HG02763 (cell line): ENCODE data around the gene UNCX.

Experiments
- ATAC-seq: cut with Tn5 transposase; IDR thresholded peaks from one replicate; pipeline ENCODE4 v1.9.1; 2021; ENCODE audit warnings: mild to moderate bottlenecking, moderate library complexity; ENCODE audit not compliant: unreplicated experiment

UNCX gene

GRCh38 chr7:1214516-1214915 is 18.2 kb upstream of the UNCX start:
- ATAC-seq = no peak

DNA sequence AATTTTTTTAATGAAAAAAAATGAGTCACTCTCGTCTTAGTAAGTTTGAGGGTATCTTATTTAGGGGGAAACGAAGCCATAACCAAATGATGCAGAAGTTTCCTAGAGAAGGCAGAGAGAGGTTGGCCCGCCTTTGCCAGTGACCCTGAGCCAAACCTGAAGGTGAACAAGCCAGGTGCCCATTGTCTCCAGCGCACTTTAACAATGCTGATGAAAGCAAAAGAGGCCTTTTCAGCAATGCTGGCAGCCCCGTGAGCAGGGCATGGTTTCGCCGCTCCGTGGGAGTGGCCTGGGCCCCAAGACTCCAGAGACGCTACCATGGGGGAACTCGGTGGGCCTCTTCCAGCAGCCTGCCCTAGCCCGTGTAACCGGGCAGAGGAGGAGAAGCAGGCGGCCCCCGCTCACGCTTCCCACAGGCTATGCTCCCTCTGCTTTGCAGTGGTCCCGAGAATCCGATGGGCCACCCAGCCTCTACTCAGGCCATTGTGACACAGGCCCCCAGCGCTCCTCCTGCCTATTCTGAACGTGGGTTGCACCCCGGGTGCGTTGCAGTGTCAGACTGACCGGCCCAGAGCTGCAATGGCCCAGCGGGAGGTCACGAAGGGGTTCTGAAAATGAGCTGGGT is 14.0 kb upstream of the UNCX start:
- ATAC-seq = no peak

- no peak for ATAC-seq
These were observed 13.2 kb upstream of the UNCX start for GRCh38 chr7:1219498-1219897.

GRCh38 chr7:1220000-1220726 is 12.5 kb upstream of the UNCX start:
- no peak for ATAC-seq

GRCh38 chr7:1220977-1221745 is 11.5 kb upstream of the UNCX start:
- ATAC-seq = no peak

GRCh38 chr7:1223196-1223981 is 9.3 kb upstream of the UNCX start:
- no peak for ATAC-seq

DNA sequence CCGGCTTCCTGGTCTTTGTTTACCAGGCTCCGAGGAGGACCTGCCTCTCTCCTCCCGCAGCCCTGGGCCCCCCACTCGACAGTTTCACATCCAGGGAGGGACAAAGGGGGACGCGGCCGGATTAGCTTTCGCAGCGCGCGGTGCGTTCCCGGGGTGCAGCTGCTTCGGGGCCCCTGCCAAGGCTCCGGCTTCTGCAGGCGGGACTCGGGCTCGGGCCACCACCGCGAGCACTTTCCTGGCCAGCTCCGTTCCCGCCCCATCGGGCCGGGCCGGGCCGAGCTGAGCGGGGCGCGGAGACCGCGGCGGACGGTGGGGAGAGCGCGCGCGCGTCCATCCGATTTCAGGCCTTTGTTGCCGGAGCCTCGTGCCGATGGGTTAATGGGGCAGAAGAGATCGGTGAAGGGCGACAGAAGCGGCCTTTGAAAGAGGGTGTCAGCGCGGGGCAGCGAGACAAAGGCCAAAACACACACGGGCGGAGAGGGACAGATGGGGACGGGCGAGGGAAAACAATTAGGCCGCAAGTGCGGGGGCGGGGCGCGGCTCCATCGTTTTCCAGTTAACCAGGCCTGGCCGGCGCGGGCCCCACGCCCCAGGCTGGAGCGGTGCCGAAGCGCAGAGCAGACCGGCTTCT is 8.5 kb upstream of the UNCX start:
- ATAC-seq = no peak

- ATAC-seq = no peak
These were observed 7.6 kb upstream of the UNCX start for GRCh38 chr7:1225030-1225429.

DNA sequence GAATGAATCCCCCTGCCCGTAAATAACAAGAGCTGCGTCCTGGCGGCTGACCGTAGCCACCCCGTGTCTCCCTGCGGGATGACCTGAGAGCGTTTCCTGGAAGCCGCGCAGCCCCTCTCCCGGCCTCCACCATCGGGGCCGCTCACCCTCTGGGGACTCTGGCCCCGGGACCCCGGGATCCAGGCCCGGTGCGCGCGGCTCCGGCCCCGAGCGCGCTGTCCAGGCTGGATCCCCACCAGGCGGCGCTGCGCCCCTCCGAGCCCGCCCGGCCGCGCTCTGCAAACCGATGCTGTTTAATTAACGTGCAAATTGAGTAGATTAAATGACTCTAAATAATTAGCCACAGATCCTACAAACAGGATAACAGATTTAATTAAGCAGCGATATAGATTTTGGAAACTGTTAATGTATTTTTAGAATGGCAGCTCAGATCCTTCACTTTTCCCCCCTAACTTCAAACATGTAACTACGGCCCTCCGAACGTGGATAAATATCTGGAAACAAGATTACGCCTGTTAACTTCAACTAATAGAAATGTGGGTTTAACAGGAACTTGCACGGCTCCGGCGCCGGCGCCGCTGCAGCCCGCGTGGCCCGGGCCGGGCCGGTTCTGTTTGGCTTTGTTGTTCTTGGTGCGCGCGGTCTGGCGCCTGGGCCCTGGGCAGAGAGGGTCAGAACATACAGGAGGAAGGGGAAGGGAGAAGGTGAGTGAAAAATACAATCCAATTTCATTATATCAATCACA is 7.1 kb upstream of the UNCX start:
- ATAC-seq = no peak

DNA sequence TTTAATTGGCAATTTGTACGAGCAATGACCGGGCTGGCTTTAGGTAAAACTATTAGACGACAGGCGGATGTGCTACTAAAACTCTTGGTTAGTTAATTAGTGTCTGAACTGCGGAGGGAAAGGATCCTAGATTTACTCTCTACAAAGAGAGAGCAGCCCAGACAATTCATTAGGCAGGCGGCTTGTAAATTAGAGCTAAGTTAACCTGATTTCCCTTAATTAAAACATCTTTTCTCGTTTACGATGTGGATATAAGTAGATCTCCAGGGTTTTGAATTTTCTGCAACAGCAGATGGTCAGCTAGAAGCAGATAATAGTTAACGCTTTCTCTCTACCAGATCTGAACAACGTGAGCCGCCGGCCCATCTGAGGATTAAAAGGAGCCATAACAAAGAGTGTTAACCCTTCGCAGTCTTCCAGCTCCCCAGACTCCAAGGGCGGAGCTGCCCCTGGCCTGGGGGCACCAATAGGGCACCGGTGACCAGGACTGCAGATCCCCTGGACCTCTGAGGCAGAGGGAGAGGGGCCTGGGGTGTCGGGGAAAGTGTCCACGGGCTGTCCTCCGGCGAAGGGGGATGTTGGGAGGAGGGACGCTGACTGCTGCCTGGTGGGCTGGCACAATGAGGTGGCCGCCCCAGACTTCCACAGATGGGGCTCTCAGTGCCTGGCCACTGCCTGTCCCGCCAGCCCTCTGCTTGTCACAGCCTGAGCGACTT is 6.3 kb upstream of the UNCX start:
- no peak for ATAC-seq

GRCh38 chr7:1227071-1227804 is 5.4 kb upstream of the UNCX start:
- ATAC-seq = no peak

DNA sequence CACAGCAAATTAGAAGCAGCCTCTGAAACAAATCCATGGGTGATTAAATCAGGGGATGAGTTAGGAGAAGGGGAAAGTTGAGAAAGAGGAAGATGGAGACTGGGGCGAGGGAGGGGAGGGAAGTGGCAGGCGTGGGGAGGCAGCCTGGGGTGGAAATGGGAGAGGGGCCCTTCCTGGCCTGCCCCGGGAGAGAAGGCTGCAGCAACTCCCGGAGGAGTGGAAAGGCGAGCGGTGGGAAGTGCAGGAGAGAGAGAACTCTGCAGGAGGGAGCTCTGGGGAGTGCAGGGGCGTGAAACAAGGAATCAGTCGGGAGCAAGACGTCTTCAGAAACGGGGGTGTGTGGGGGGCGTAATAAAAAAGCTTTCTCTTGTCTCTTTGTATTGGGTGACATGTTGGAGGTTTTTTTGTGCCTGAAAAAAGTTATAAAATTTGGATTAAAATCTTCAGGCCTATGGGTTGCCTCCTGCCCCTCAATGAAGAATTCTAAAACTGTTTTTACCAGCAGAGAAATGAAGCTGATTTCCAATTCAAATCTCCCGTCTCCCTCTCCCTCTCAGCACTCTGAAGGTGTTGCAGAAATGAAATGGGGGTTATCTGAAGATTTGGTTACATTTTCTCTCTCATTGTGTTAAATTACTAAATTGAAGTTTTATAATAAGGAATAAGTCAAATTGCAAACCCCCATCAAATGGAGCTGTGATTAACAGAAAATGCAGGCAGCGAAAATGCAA is 4.7 kb upstream of the UNCX start:
- ATAC-seq = no peak

DNA sequence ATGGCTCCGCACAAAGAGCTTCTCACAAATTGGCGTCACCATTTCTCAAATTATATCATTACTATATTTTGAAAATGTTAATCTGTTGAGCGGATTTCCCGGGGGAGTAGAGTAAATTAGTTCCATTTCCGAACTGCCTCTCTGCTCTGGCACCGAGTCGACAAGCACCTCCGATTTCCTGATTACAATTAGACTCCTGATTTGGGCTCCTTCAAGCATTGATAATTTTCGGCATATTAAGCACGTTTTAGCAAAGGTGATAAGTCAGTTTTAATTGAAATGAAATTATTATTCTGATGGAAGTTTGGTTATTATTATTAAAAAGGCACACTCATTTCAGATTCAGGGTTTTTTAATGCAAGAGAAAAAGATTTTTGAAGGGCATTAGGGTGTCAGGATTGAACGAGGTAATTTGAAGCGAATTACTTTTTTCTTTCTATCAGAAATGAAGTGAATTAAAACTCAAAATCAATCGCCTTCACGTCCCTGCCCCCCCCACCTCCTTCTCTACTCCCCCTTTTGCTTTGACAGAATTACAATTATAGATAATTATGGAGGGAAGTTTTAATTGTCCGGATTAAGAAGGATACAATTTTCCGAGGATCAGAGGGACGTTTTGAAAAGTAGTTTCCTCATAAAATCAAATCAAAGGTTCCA is 4.0 kb upstream of the UNCX start:
- ATAC-seq = no peak

- no peak for ATAC-seq
These were observed 3.3 kb upstream of the UNCX start for GRCh38 chr7:1229202-1229947.

- no peak for ATAC-seq
These were observed 2.7 kb upstream of the UNCX start for GRCh38 chr7:1229956-1230355.

GRCh38 chr7:1230411-1231213 is 2.1 kb upstream of the UNCX start:
- no peak for ATAC-seq
